Endothelial cell (in vitro differentiated cells): Measurements from ENCODE around the gene NDUFV3. TPM values are rescaled to one million over a fixed set of nuclear protein-coding genes. Genes with fewer than 3 reads are reported as not detected.
A peak's percentile ranks its signal among the peaks of the same experiment; 100 is the strongest.

Experiments used
- DNase-seq: peaks from one replicate; pipeline ENCODE4 v3.0.0; 2021; ENCODE audit warnings: low spot score
- H3K27ac Mint-ChIP-seq: one replicate; pipeline ENCODE4 v1.8.0; 2021; ENCODE audit warnings: mixed read lengths, inconsistent platforms; ENCODE audit not compliant: unreplicated experiment
- H3K27me3 Mint-ChIP-seq: one replicate; pipeline ENCODE4 v1.8.0; 2021; ENCODE audit warnings: mild to moderate bottlenecking, moderate library complexity, mixed read lengths, inconsistent platforms; ENCODE audit not compliant: unreplicated experiment
- H3K36me3 Mint-ChIP-seq: one replicate; pipeline ENCODE4 v1.8.0; 2021; ENCODE audit warnings: mild to moderate bottlenecking, low read depth, mixed read lengths, inconsistent platforms; ENCODE audit not compliant: unreplicated experiment
- H3K4me1 Mint-ChIP-seq: one replicate; pipeline ENCODE4 v1.8.0; 2021; ENCODE audit warnings: mild to moderate bottlenecking, mixed read lengths, inconsistent platforms; ENCODE audit not compliant: unreplicated experiment
- H3K4me3 Mint-ChIP-seq: one replicate; pipeline ENCODE4 v1.8.0; 2021; ENCODE audit warnings: mild to moderate bottlenecking, mixed read lengths, inconsistent platforms; ENCODE audit not compliant: unreplicated experiment
- H3K9me3 Mint-ChIP-seq: one replicate; pipeline ENCODE4 v1.8.0; 2021; ENCODE audit warnings: mixed read lengths, inconsistent platforms; ENCODE audit not compliant: unreplicated experiment
- CTCF ChIP-seq: fragments of 200-600 bp; sonication (generic); IDR thresholded peaks from one replicate; pipeline ENCODE4 v1.5.0; 2021; ENCODE audit warnings: antibody characterized with exemption; ENCODE audit not compliant: unreplicated experiment
- total RNA-seq: library from RNA; stranded (reverse); fragmentation: NEBNext Ultra II Directional; extraction: Animal tissue kit (Norgen Biotek cat#: 25700); gene quantifications from one replicate; pipeline ENCODE4 v1.2.1, GENCODE V29; 2021; ENCODE audit not compliant: unreplicated experiment

The NDUFV3 gene
- total RNA-seq, 1 donor from 2014 or later = 28.1 TPM

GRCh38 chr21:42878678-42878992 is 14.5 kb upstream of the NDUFV3 start:
- H3K27me3 Mint-ChIP-seq = peaks cover 13% of the 10 kb centered on the region
- no peak for DNase-seq
- peaks cover 13% of the 10 kb centered on the region for H3K36me3 Mint-ChIP-seq
- TF ChIP-seq CTCF = no peak
- peaks cover 25% of the 10 kb centered on the region for H3K4me1 Mint-ChIP-seq
- peak overlapping the region; percentile 91 for H3K27ac Mint-ChIP-seq
- peak overlapping the region; percentile 99 for H3K4me3 Mint-ChIP-seq
- H3K9me3 Mint-ChIP-seq = no peaks in the 10 kb centered on the region

GRCh38 chr21:42878993-42879787 is 13.9 kb upstream of the NDUFV3 start, which contains the start of gene WDR4:
Gene WDR4, minus strand, starts transcription at chr21:42879539. Its CDS starts 44 bp downstream, at chr21:42879495.
- Mint-ChIP-seq H3K27ac (peak within 1 kb of the TSS; percentile 91), H3K36me3 (peaks cover 14% of the 10 kb centered on the region)

GRCh38 chr21:42880352-42880751 is 12.8 kb upstream of the NDUFV3 start:
- TF ChIP-seq CTCF = no peak
- Mint-ChIP-seq H3K27me3 (peaks cover 13% of the 10 kb centered on the region), H3K4me3 (peak overlapping the region; percentile 99), H3K27ac (peak overlapping the region; percentile 91), H3K9me3 (no peaks in the 10 kb centered on the region), H3K36me3 (peaks cover 17% of the 10 kb centered on the region), H3K4me1 (peaks cover 25% of the 10 kb centered on the region)
- no peak for DNase-seq

More at GRCh38 chr21:42878993-42879787, 13.9 kb upstream of the NDUFV3 start, which contains the start of gene WDR4:
- Mint-ChIP-seq H3K9me3 (no peaks in the 10 kb centered on the region), H3K27me3 (peaks cover 13% of the 10 kb centered on the region), H3K4me3 (peak within 1 kb of the TSS; percentile 99), H3K4me1 (peaks cover 25% of the 10 kb centered on the region)
- no peak for TF ChIP-seq CTCF
- DNase-seq = peak; percentile 97

- no peak overlapping the region for H3K4me3 Mint-ChIP-seq
- peaks cover 16% of the 10 kb centered on the region for H3K4me1 Mint-ChIP-seq
- no peak for TF ChIP-seq CTCF
- DNase-seq = no peak
- H3K27ac Mint-ChIP-seq = no peak overlapping the region
- H3K27me3 Mint-ChIP-seq = peaks cover 13% of the 10 kb centered on the region
- H3K36me3 Mint-ChIP-seq = peaks cover 9% of the 10 kb centered on the region
- H3K9me3 Mint-ChIP-seq = no peaks in the 10 kb centered on the region
These were observed 9.2 kb upstream of the NDUFV3 start for GRCh38 chr21:42883921-42884320.

- no peak for DNase-seq
- no peak overlapping the region for H3K4me3 Mint-ChIP-seq
- no peak for TF ChIP-seq CTCF
- no peak overlapping the region for H3K27ac Mint-ChIP-seq
- peaks cover under 1% of the 10 kb centered on the region for H3K4me1 Mint-ChIP-seq
- H3K9me3 Mint-ChIP-seq = no peaks in the 10 kb centered on the region
- H3K27me3 Mint-ChIP-seq = no peaks in the 10 kb centered on the region
- peaks cover 9% of the 10 kb centered on the region for H3K36me3 Mint-ChIP-seq
These were observed 5.8 kb upstream of the NDUFV3 start for GRCh38 chr21:42887326-42887725.
